ENCODE results near the gene U2AF1L4.

The U2AF1L4 gene

GRCh38 chr19:35745328-35746086, at the start of gene U2AF1L4, which contains the start of gene PSENEN:
Gene U2AF1L4 (minus strand): TSS chr19:35745418. CDS start chr19:35745391, 27 bp downstream.
Gene PSENEN (plus strand): TSS chr19:35745651. CDS start chr19:35745931, 280 bp downstream.
- H3K4me1 ChIP-seq (ENCODE audit: insufficient read depth, low read length), result 0 out of 2 replicates have a peak, but pooled peaks cover 3% of the 10 kb centered on the region

GRCh38 chr19:35793381-35794165, 48.4 kb upstream of the U2AF1L4 start:
- H3K4me1 ChIP-seq (ENCODE audit: insufficient read depth, low read length), result no peaks in the 10 kb centered on the region
- no peaks in the 10 kb centered on the region for H3K9me3 ChIP-seq (ENCODE audit: control insufficient read depth, insufficient read depth, low read length)
- H3K9ac ChIP-seq (ENCODE audit: low read depth, low read length), result no peak overlapping the region
- H3K36me3 ChIP-seq (ENCODE audit: insufficient read depth, low read length), result no peaks in the 10 kb centered on the region

More at GRCh38 chr19:35745328-35746086, at the start of gene U2AF1L4, which contains the start of gene PSENEN:
- H3K36me3 ChIP-seq (ENCODE audit: insufficient read depth, low read length), result no peaks in the 10 kb centered on the region
- H3K9ac ChIP-seq (ENCODE audit: low read depth, low read length), result peak within 1 kb of the TSS; percentile 96
- H3K9me3 ChIP-seq (ENCODE audit: control insufficient read depth, insufficient read depth, low read length), result peaks cover 3% of the 10 kb centered on the region; the same call in 1 of the 2 replicates

- Histone ChIP-seq H3K36me3 (ENCODE audit: insufficient read depth, low read length) (no peaks in the 10 kb centered on the region), H3K9me3 (ENCODE audit: control insufficient read depth, insufficient read depth, low read length) (no peaks in the 10 kb centered on the region), H3K9ac (ENCODE audit: low read depth, low read length) (no peak overlapping the region), H3K4me1 (ENCODE audit: insufficient read depth, low read length) (no peaks in the 10 kb centered on the region)
Measured at GRCh38 chr19:35792888-35793287, 47.7 kb upstream of the U2AF1L4 start.

- H3K4me1 ChIP-seq (ENCODE audit: insufficient read depth, low read length), result no peaks in the 10 kb centered on the region
- no peak overlapping the region for H3K9ac ChIP-seq (ENCODE audit: low read depth, low read length)
- H3K9me3 ChIP-seq (ENCODE audit: control insufficient read depth, insufficient read depth, low read length), result no peaks in the 10 kb centered on the region
- H3K36me3 ChIP-seq (ENCODE audit: insufficient read depth, low read length), result no peaks in the 10 kb centered on the region
Measured at GRCh38 chr19:35792312-35792711, 47.1 kb upstream of the U2AF1L4 start.

- no peak overlapping the region for H3K9ac ChIP-seq (ENCODE audit: low read depth, low read length)
- H3K36me3 ChIP-seq (ENCODE audit: insufficient read depth, low read length), result no peaks in the 10 kb centered on the region
- H3K4me1 ChIP-seq (ENCODE audit: insufficient read depth, low read length), result no peaks in the 10 kb centered on the region
- H3K9me3 ChIP-seq (ENCODE audit: control insufficient read depth, insufficient read depth, low read length), result no peaks in the 10 kb centered on the region
Measured at GRCh38 chr19:35791814-35792279, 46.6 kb upstream of the U2AF1L4 start.

GRCh38 chr19:35790981-35791813, 46.0 kb upstream of the U2AF1L4 start:
- no peaks in the 10 kb centered on the region for H3K36me3 ChIP-seq (ENCODE audit: insufficient read depth, low read length)
- H3K4me1 ChIP-seq (ENCODE audit: insufficient read depth, low read length), result no peaks in the 10 kb centered on the region
- no peaks in the 10 kb centered on the region for H3K9me3 ChIP-seq (ENCODE audit: control insufficient read depth, insufficient read depth, low read length)
- H3K9ac ChIP-seq (ENCODE audit: low read depth, low read length), result no peak overlapping the region

- Histone ChIP-seq H3K36me3 (ENCODE audit: insufficient read depth, low read length) (no peaks in the 10 kb centered on the region), H3K9ac (ENCODE audit: low read depth, low read length) (no peak overlapping the region), H3K9me3 (ENCODE audit: control insufficient read depth, insufficient read depth, low read length) (no peaks in the 10 kb centered on the region), H3K4me1 (ENCODE audit: insufficient read depth, low read length) (no peaks in the 10 kb centered on the region)
Measured at GRCh38 chr19:35789978-35790944, 45.0 kb upstream of the U2AF1L4 start.

GRCh38 chr19:35789195-35789977, 44.2 kb upstream of the U2AF1L4 start:
- Histone ChIP-seq H3K4me1 (ENCODE audit: insufficient read depth, low read length) (no peaks in the 10 kb centered on the region), H3K9me3 (ENCODE audit: control insufficient read depth, insufficient read depth, low read length) (no peaks in the 10 kb centered on the region), H3K36me3 (ENCODE audit: insufficient read depth, low read length) (no peaks in the 10 kb centered on the region), H3K9ac (ENCODE audit: low read depth, low read length) (no peak overlapping the region)

GRCh38 chr19:35788205-35788960, 43.2 kb upstream of the U2AF1L4 start:
- Histone ChIP-seq H3K4me1 (ENCODE audit: insufficient read depth, low read length) (0 out of 2 replicates have a peak, but pooled peaks cover under 1% of the 10 kb centered on the region), H3K36me3 (ENCODE audit: insufficient read depth, low read length) (no peaks in the 10 kb centered on the region), H3K9ac (ENCODE audit: low read depth, low read length) (no peak overlapping the region), H3K9me3 (ENCODE audit: control insufficient read depth, insufficient read depth, low read length) (no peaks in the 10 kb centered on the region)

- no peaks in the 10 kb centered on the region for H3K36me3 ChIP-seq (ENCODE audit: insufficient read depth, low read length)
- no peak overlapping the region for H3K9ac ChIP-seq (ENCODE audit: low read depth, low read length)
- H3K9me3 ChIP-seq (ENCODE audit: control insufficient read depth, insufficient read depth, low read length), result no peaks in the 10 kb centered on the region
- H3K4me1 ChIP-seq (ENCODE audit: insufficient read depth, low read length), result 0 out of 2 replicates have a peak, but pooled peaks cover 5% of the 10 kb centered on the region
Measured at GRCh38 chr19:35787227-35787799, 42.1 kb upstream of the U2AF1L4 start.

- Histone ChIP-seq H3K9me3 (ENCODE audit: control insufficient read depth, insufficient read depth, low read length) (no peaks in the 10 kb centered on the region), H3K36me3 (ENCODE audit: insufficient read depth, low read length) (no peaks in the 10 kb centered on the region), H3K4me1 (ENCODE audit: insufficient read depth, low read length) (0 out of 2 replicates have a peak, but pooled peaks cover 9% of the 10 kb centered on the region), H3K9ac (ENCODE audit: low read depth, low read length) (no peak overlapping the region)
Measured at GRCh38 chr19:35786299-35787160, 41.3 kb upstream of the U2AF1L4 start.

Measured in ES-I3 (cell line).